Neuronal stem cell (in vitro differentiated cells): ENCODE data around the gene CXCL13.

Experiments used
- DNase-seq: peaks from one replicate; pipeline ENCODE4 v3.0.0-alpha.2; 2013; ENCODE audit warnings: low spot score
- H2AFZ ChIP-seq: one replicate; pipeline ENCODE4 v1.6.1; 2013; ENCODE audit warnings: mild to moderate bottlenecking, low read length, inconsistent platforms
- H2AK5ac ChIP-seq: 2 replicates; pipeline ENCODE4 v1.6.1; 2013; ENCODE audit warnings: low read depth, mild to moderate bottlenecking, inconsistent platforms, low read length, moderate library complexity, mixed read lengths
- H2BK120ac ChIP-seq: 2 replicates; pipeline ENCODE4 v1.6.1; 2013; ENCODE audit warnings: low read depth, mild to moderate bottlenecking, inconsistent platforms, low read length, moderate library complexity, mixed read lengths
- H2BK12ac ChIP-seq: one replicate; pipeline ENCODE4 v1.6.1; 2013; ENCODE audit warnings: low read length, inconsistent platforms
- H2BK15ac ChIP-seq: 2 replicates; pipeline ENCODE4 v1.6.1; 2013; ENCODE audit warnings: mild to moderate bottlenecking, low read length, inconsistent platforms, mixed read lengths
- H2BK5ac ChIP-seq: one replicate; pipeline ENCODE4 v1.6.1; 2013; ENCODE audit warnings: inconsistent platforms, mild to moderate bottlenecking, low read length, moderate library complexity
- H3K14ac ChIP-seq: one replicate; pipeline ENCODE4 v1.6.1; 2013; ENCODE audit warnings: low read length, inconsistent platforms
- H3K18ac ChIP-seq: 2 replicates; pipeline ENCODE4 v1.6.1; 2013; ENCODE audit warnings: low read length, inconsistent platforms
- H3K23ac ChIP-seq: 2 replicates; pipeline ENCODE4 v1.6.1; 2013; ENCODE audit warnings: low read depth, mild to moderate bottlenecking, mixed read lengths, low read length, inconsistent platforms; ENCODE audit not compliant: poor library complexity
- H3K27ac ChIP-seq: replicated peaks from 3 replicates; pipeline ENCODE4 v1.5.1; 2013; ENCODE audit warnings: low read length, inconsistent platforms
- H3K27me3 ChIP-seq, 3 experiments: 2 replicates each; pipeline ENCODE4 v1.6.1; 2013; ENCODE audit warnings: low read length in 3 of 3, mild to moderate bottlenecking in 2 of 3, inconsistent platforms in 1 of 3, low read depth in 1 of 3, mixed read lengths in 1 of 3, moderate library complexity in 1 of 3; ENCODE audit not compliant: control insufficient read depth in 3 of 3, insufficient read depth in 3 of 3
- H3K36me3 ChIP-seq, 2 donors: replicated peaks in 1 of 2; 2 replicates each; pipeline ENCODE4 v1.6.1; 2013; ENCODE audit warnings: low read length in 2 of 2; ENCODE audit not compliant: control insufficient read depth in 2 of 2, insufficient read depth in 2 of 2
- H3K4ac ChIP-seq: 2 replicates; pipeline ENCODE4 v1.6.1; 2013; ENCODE audit warnings: inconsistent platforms, mild to moderate bottlenecking, low read length, moderate library complexity
- H3K4me1 ChIP-seq, 2 donors: 1 replicate in 1 of 2; 2 replicates in 1 of 2; pipeline ENCODE4 v1.6.1; 2013; ENCODE audit warnings: low read length in 2 of 2, low read depth in 1 of 2; ENCODE audit not compliant: control insufficient read depth in 2 of 2, insufficient read depth in 1 of 2
- H3K4me2 ChIP-seq: one replicate; pipeline ENCODE4 v1.6.1; 2013; ENCODE audit warnings: mild to moderate bottlenecking, low read length, inconsistent platforms; ENCODE audit not compliant: insufficient read depth, poor library complexity, severe bottlenecking
- H3K4me3 ChIP-seq, 2 donors: 2 replicates each; pipeline ENCODE4 v1.5.1; 2013; ENCODE audit warnings: low read length in 2 of 2, mild to moderate bottlenecking in 2 of 2, inconsistent platforms in 1 of 2, moderate library complexity in 1 of 2
- H3K79me1 ChIP-seq: one replicate; pipeline ENCODE4 v1.6.1; 2013; ENCODE audit warnings: low read depth, mild to moderate bottlenecking, inconsistent platforms, low read length, moderate library complexity
- H3K9ac ChIP-seq: one replicate; pipeline ENCODE4 v1.6.1; 2013; ENCODE audit warnings: mild to moderate bottlenecking, low read depth, low read length, inconsistent platforms; ENCODE audit not compliant: poor library complexity
- H3K9me3 ChIP-seq, 2 donors: replicated peaks in 1 of 2; 2 replicates each; pipeline versions ENCODE3 to v1.6.1; 2013; ENCODE audit warnings: low read length in 2 of 2, mild to moderate bottlenecking in 2 of 2, inconsistent platforms in 1 of 2, low read depth in 1 of 2, mixed read lengths in 1 of 2, moderate library complexity in 1 of 2; ENCODE audit not compliant: control insufficient read depth in 2 of 2, insufficient read depth in 1 of 2
- H4K8ac ChIP-seq: one replicate; pipeline ENCODE4 v1.6.1; 2013; ENCODE audit warnings: low read depth, mild to moderate bottlenecking, inconsistent platforms, low read length, moderate library complexity
- H4K91ac ChIP-seq: one replicate; pipeline ENCODE4 v1.6.1; 2013; ENCODE audit warnings: low read length, low read depth, mild to moderate bottlenecking, inconsistent platforms; ENCODE audit not compliant: poor library complexity
- WGBS, 2 donors: extraction: QIAGEN DNeasy Blood & Tissue Kit; methylation state at CpG; one replicate each; pipeline ENCODE4 v1.1.7; 2013; ENCODE audit warnings: missing lambda C conversion rate in 2 of 2, mixed read lengths in 1 of 2; ENCODE audit not compliant: insufficient read length in 2 of 2, insufficient replicate concordance in 1 of 2; ENCODE audit errors: extremely low coverage in 2 of 2; 5-methylcytosine and 5-hydroxymethylcytosine counted together

Gene CXCL13

GRCh38 chr4:77631276-77631675 is 25.7 kb downstream of the CXCL13 start:
- no CpG with 5 or more reads among the region's 1 CpG for WGBS, 2 donors
- no peak overlapping the region for H2BK5ac ChIP-seq
- H3K4me3 ChIP-seq, result no peak overlapping the region
- no peak for DNase-seq
- no peak overlapping the region for H2BK15ac ChIP-seq
- peak overlapping the region; percentile 45 for H3K9ac ChIP-seq
- H3K14ac ChIP-seq, result no peak overlapping the region
- no peak overlapping the region for H2AFZ ChIP-seq
- no peaks in the 10 kb centered on the region for H3K27me3 ChIP-seq
- H3K23ac ChIP-seq, result no peak overlapping the region
- H3K4ac ChIP-seq, result no peak overlapping the region
- H3K18ac ChIP-seq, result peak overlapping the region; percentile 15
- H3K4me1 ChIP-seq, result no peaks in the 10 kb centered on the region
- no peak overlapping the region for H3K27ac ChIP-seq
- no peak overlapping the region for H3K4me2 ChIP-seq
- no peak overlapping the region for H2BK12ac ChIP-seq
- H4K8ac ChIP-seq, result no peak overlapping the region
- H4K91ac ChIP-seq, result no peak overlapping the region
- H3K36me3 ChIP-seq, result no peaks in the 10 kb centered on the region
- H2AK5ac ChIP-seq, result no peak overlapping the region
- H3K9me3 ChIP-seq, result peaks cover 0 to 2% of the 10 kb centered on the region in 2 donors
- no peaks in the 10 kb centered on the region for H3K79me1 ChIP-seq
- no peak overlapping the region for H2BK120ac ChIP-seq

- no peak overlapping the region for H3K4me2 ChIP-seq
- H2AK5ac ChIP-seq, result no peak overlapping the region
- no peak overlapping the region for H2BK5ac ChIP-seq
- H2BK120ac ChIP-seq, result no peak overlapping the region
- H3K14ac ChIP-seq, result no peak overlapping the region
- H2BK12ac ChIP-seq, result no peak overlapping the region
- H3K9me3 ChIP-seq, result peaks cover 0 to 4% of the 10 kb centered on the region in 2 donors
- H3K23ac ChIP-seq, result no peak overlapping the region
- WGBS, 2 donors, result no CpG with 5 or more reads among the region's 6 CpGs
- no peak overlapping the region for H2BK15ac ChIP-seq
- no peak overlapping the region for H3K4ac ChIP-seq
- H3K18ac ChIP-seq, result no peak overlapping the region
- no peak for DNase-seq
- H4K91ac ChIP-seq, result no peak overlapping the region
- H2AFZ ChIP-seq, result no peak overlapping the region
- H3K36me3 ChIP-seq, result no peaks in the 10 kb centered on the region
- no peak overlapping the region for H4K8ac ChIP-seq
- no peaks in the 10 kb centered on the region for H3K4me1 ChIP-seq
- no peaks in the 10 kb centered on the region for H3K27me3 ChIP-seq
- no peak overlapping the region for H3K9ac ChIP-seq
- no peak overlapping the region for H3K27ac ChIP-seq
- no peaks in the 10 kb centered on the region for H3K79me1 ChIP-seq
- H3K4me3 ChIP-seq, result no peak overlapping the region
Observed at GRCh38 chr4:77634132-77634785, 28.6 kb downstream of the CXCL13 start.

GRCh38 chr4:77635246-77635645 is 29.6 kb downstream of the CXCL13 start:
- no peak overlapping the region for H3K27ac ChIP-seq
- no peak overlapping the region for H2BK120ac ChIP-seq
- H3K14ac ChIP-seq, result no peak overlapping the region
- no peak overlapping the region for H2BK5ac ChIP-seq
- no peak overlapping the region for H4K91ac ChIP-seq
- no peak overlapping the region for H3K18ac ChIP-seq
- no peak overlapping the region for H3K4ac ChIP-seq
- no peaks in the 10 kb centered on the region for H3K36me3 ChIP-seq
- no peaks in the 10 kb centered on the region for H3K79me1 ChIP-seq
- no peaks in the 10 kb centered on the region for H3K4me1 ChIP-seq
- no peak overlapping the region for H2AFZ ChIP-seq
- H2BK15ac ChIP-seq, result no peak overlapping the region
- no peak overlapping the region for H3K9ac ChIP-seq
- DNase-seq, result no peak
- H3K4me2 ChIP-seq, result no peak overlapping the region
- H3K27me3 ChIP-seq, result no peaks in the 10 kb centered on the region
- WGBS, 2 donors, result no CpG with 5 or more reads among the region's 7 CpGs
- H2BK12ac ChIP-seq, result no peak overlapping the region
- H3K9me3 ChIP-seq, result peaks cover 0 to 4% of the 10 kb centered on the region in 2 donors
- no peak overlapping the region for H3K4me3 ChIP-seq
- H3K23ac ChIP-seq, result no peak overlapping the region
- H2AK5ac ChIP-seq, result no peak overlapping the region
- H4K8ac ChIP-seq, result no peak overlapping the region

GRCh38 chr4:77635876-77636275 is 30.3 kb downstream of the CXCL13 start:
- Histone ChIP-seq H2BK120ac (no peak overlapping the region), H3K23ac (no peak overlapping the region), H4K91ac (no peak overlapping the region), H3K4me2 (no peak overlapping the region), H3K27me3 (no peaks in the 10 kb centered on the region), H2BK12ac (no peak overlapping the region), H3K36me3 (no peaks in the 10 kb centered on the region), H3K27ac (no peak overlapping the region), H3K4me1 (no peaks in the 10 kb centered on the region), H4K8ac (no peak overlapping the region), H2BK15ac (no peak overlapping the region), H3K4ac (no peak overlapping the region), H2AK5ac (peak overlapping the region; percentile 27), H3K14ac (no peak overlapping the region), H3K79me1 (no peaks in the 10 kb centered on the region), H2AFZ (no peak overlapping the region), H3K4me3 (no peak overlapping the region), H3K9ac (no peak overlapping the region), H2BK5ac (no peak overlapping the region), H3K9me3 (peaks cover 0 to 4% of the 10 kb centered on the region in 2 donors), H3K18ac (no peak overlapping the region)
- no CpG with 5 or more reads among the region's 4 CpGs for WGBS, 2 donors
- no peak for DNase-seq
